ENCODE data around the gene PROM1.

The PROM1 gene

GRCh38 chr4:16075975-16076757, 7.7 kb downstream of the PROM1 start:
- in situ Hi-C loops (cut with HindIII; ENCODE audit: low pct_ligation_motif_present, low pct_unique_long_range_greater_than_20kb, low sequenced_read_pairs), result no loop called here
- no peak for DNase-seq

- DNase-seq, result no peak
- in situ Hi-C loops (cut with HindIII; ENCODE audit: low pct_ligation_motif_present, low pct_unique_long_range_greater_than_20kb, low sequenced_read_pairs), result no loop called here
These were observed 8.8 kb downstream of the PROM1 start for GRCh38 chr4:16075061-16075460.

- in situ Hi-C loops (cut with HindIII; ENCODE audit: low pct_ligation_motif_present, low pct_unique_long_range_greater_than_20kb, low sequenced_read_pairs), result no loop called here
- DNase-seq, result no peak
These were observed 11.7 kb downstream of the PROM1 start for GRCh38 chr4:16072168-16072567.

GRCh38 chr4:16070203-16070602, 13.6 kb downstream of the PROM1 start:
- no peak for DNase-seq
- in situ Hi-C loops (cut with HindIII; ENCODE audit: low pct_ligation_motif_present, low pct_unique_long_range_greater_than_20kb, low sequenced_read_pairs), result no loop called here

DNA sequence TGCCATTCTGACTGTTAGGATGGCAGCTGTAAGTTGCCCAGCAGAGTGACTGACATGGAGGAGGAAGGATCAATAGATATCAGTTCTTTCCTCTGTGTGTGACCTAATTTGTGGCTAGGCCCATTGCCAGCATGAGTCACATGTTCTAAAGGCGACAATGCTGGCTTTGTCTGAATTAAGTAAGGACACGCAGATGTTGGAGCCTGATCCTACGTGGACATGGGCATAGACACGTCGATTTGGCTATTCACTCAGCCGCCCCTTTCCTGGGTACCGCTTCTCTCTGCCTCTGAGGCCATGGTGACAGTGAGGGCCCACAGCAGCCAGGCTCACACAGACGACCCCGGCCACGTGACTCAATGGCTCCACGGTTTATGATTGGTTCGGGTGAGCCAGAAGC, 16.3 kb downstream of the PROM1 start:
- DNase-seq, result no peak

DNA sequence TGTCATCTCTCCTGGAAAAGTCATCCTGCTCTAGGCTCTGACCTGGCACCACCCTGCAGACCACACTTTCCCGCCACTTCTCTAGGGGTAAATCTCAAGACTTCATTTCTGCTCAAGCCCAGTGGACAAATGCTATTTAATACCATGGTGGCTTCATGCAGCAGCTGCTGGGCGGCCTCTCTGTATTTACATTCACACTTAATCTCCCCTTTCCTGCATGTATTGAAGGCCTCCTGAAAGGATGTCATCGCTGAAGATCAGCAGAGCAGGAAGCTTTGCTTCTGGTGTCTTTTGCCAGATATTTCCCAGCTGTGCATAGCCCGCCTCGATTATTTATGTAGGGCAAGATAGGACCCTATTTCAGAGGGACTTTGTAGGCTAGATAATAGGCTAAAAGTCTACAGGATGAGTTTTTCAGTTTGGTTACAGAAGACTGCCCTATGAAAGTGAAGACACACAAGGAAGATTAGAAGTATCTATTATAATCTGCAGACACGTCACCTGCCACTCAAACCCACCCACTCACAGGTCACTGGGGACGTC, 17.2 kb downstream of the PROM1 start:
- DNase-seq, result no peak
- in situ Hi-C loops (cut with HindIII; ENCODE audit: low pct_ligation_motif_present, low pct_unique_long_range_greater_than_20kb, low sequenced_read_pairs), result no loop called here

More for the DNA sequence above, 16.3 kb downstream of the PROM1 start:
- in situ Hi-C loops (cut with HindIII; ENCODE audit: low pct_ligation_motif_present, low pct_unique_long_range_greater_than_20kb, low sequenced_read_pairs), result no loop called here

- in situ Hi-C loops (cut with HindIII; ENCODE audit: low pct_ligation_motif_present, low pct_unique_long_range_greater_than_20kb, low sequenced_read_pairs), result no loop called here
- no peak for DNase-seq
These were observed 18.8 kb downstream of the PROM1 start for GRCh38 chr4:16065066-16065465.

DNA sequence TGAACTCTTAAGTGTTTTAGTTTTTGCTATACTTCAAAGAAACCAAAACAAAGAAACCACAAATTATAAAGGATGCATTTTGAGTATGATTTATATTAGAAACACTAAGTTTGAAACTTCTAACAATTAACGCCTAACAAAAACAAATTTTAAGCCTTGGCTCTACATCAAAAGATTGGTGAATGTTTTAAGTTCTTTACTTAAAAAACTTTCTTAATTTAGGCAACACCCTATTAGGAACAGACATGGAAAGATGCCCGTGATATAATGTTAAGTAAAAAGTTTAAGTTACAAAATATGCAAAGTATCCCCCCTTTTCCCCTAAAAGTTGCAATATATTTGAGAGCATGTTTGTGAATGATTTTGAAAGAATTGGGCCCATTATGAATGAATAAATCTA, 21.2 kb downstream of the PROM1 start:
- no peak for DNase-seq
- in situ Hi-C loops (cut with HindIII; ENCODE audit: low pct_ligation_motif_present, low pct_unique_long_range_greater_than_20kb, low sequenced_read_pairs), result no loop called here

DNA sequence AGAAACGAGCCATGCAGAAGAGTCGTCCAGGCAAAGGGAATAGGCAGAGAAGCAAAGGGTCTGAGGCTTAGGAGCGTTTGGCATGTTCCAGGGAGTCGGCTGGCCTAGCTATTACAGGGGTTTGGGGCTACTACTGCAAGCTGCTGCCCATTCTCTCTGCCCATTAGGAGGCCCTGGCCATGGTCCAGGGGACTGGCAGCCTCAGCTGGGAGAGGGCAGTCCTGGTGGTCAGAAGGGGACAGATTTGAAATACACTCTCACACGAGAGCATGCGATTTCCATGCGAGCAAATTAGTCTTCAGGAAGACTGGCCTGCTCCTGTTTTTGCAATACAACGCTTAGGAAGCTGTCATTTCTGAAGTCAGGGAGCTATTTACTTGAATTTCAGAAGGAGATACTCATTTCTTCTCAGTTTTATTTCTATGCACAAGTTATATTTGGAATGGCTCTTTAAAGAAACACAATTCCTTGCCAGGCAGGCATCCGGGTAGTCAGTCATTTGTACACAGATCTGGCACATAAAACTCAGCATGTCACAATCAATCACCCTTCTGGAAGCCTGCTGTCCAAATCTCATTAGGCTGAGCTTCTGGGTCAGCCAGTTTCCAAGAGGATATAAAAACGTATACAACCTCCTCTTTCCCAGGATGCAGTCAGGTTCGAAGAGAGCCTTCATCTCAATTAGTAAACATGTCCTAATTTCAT, 27.0 kb downstream of the PROM1 start:
- DNase-seq, result no peak
- in situ Hi-C loops (cut with HindIII; ENCODE audit: low pct_ligation_motif_present, low pct_unique_long_range_greater_than_20kb, low sequenced_read_pairs), result no loop called here

- in situ Hi-C loops (cut with HindIII; ENCODE audit: low pct_ligation_motif_present, low pct_unique_long_range_greater_than_20kb, low sequenced_read_pairs), result no loop called here
- no peak for DNase-seq
These were observed 27.9 kb downstream of the PROM1 start for GRCh38 chr4:16055873-16056272.

DNA sequence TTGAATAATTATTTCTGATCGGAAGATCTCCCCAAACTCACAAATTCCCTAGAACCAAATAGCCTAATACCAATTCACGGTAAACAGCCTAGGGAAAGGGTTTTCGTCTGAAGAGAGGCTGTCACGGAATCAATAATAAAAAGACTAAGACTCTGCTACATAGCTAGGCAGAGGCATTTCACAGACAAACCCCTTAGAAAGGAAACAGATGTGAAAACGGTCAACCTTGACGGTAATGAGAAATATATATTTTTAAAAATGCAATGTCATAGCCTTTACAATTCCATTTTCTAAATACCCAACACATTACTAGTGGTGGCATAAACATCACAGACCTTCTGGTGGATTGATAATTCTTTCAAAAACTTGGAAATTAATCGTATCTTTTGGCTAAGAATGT, 28.4 kb downstream of the PROM1 start:
- DNase-seq, result no peak
- in situ Hi-C loops (cut with HindIII; ENCODE audit: low pct_ligation_motif_present, low pct_unique_long_range_greater_than_20kb, low sequenced_read_pairs), result no loop called here

GRCh38 chr4:16052939-16053338, 30.9 kb downstream of the PROM1 start:
- DNase-seq, result no peak
- in situ Hi-C loops (cut with HindIII; ENCODE audit: low pct_ligation_motif_present, low pct_unique_long_range_greater_than_20kb, low sequenced_read_pairs), result no loop called here

DNA sequence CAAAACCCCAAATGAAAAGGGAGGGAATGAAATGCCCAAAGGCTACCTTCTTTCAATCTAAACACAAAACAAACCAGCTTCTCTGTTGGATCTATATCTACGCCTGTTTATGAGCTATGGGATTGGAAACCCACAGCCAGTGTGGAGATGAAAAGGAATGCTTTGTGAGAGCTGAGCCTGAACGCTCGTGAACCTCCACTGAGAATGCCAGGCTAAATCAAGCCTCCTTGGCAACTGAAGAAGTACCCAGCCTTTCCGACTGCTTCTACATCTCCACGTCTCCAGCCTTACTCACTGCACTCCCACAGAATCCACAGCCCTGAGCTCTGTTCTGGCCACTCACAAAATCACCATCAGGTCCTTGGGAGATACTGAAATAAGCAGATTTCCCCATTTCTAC, 31.8 kb downstream of the PROM1 start:
- in situ Hi-C loops (cut with HindIII; ENCODE audit: low pct_ligation_motif_present, low pct_unique_long_range_greater_than_20kb, low sequenced_read_pairs), result no loop called here
- DNase-seq, result no peak

- in situ Hi-C loops (cut with HindIII; ENCODE audit: low pct_ligation_motif_present, low pct_unique_long_range_greater_than_20kb, low sequenced_read_pairs), result no loop called here
- DNase-seq, result no peak
These were observed 32.7 kb downstream of the PROM1 start for GRCh38 chr4:16051132-16051531.

- DNase-seq, result no peak
- in situ Hi-C loops (cut with HindIII; ENCODE audit: low pct_ligation_motif_present, low pct_unique_long_range_greater_than_20kb, low sequenced_read_pairs), result no loop called here
These were observed 33.2 kb downstream of the PROM1 start for GRCh38 chr4:16050669-16051068.

DNA sequence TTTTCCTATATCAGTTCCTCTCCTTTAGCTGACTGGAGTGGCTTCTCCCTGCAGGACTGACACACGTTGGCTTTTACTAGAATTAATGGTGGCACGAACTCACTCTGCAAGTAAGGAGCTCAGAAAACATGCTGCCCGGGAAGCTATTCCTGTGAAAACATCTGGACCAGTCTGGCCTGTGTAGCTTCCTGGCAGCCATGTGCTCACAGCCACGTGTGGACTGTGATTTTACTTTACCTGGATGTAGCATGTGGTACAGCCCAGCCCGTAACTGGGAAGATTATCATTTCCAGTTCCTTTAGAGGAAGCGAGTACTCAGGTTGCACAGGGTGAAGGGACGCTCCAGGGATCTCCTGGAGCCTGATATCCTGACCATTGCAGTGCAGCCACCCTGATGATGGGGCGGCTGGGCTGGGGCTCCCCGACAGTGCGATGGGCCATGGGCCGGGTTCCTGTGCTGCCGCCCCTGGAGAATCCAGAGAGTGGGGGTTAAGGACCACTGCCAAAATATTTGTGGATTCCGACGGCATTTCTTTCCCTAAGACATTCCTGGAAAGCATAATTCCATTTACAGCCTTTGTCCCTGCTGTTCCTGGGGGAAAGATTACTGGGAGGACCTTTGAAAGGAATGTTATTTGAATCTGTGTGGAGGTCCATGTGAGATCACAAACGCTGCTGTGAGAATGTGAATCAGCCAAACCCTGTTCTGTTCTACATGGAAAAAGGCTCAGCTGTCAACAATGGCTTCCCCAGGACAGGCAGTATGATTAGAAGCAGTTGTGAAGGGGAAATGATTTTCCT, 35.0 kb downstream of the PROM1 start:
- in situ Hi-C loops (cut with HindIII; ENCODE audit: low pct_ligation_motif_present, low pct_unique_long_range_greater_than_20kb, low sequenced_read_pairs), result no loop called here
- DNase-seq, result no peak

- in situ Hi-C loops (cut with HindIII; ENCODE audit: low pct_ligation_motif_present, low pct_unique_long_range_greater_than_20kb, low sequenced_read_pairs), result no loop called here
- DNase-seq, result no peak
These were observed 38.1 kb downstream of the PROM1 start for GRCh38 chr4:16045687-16046086.

- no peak for DNase-seq
- in situ Hi-C loops (cut with HindIII; ENCODE audit: low pct_ligation_motif_present, low pct_unique_long_range_greater_than_20kb, low sequenced_read_pairs), result no loop called here
These were observed 40.0 kb downstream of the PROM1 start for GRCh38 chr4:16043642-16044498.
